PC-3 (cell line): ENCODE results near the gene IRS2.

Experiments
- EZH2 ChIP-seq: fragments of 300-600 bp; sonication (generic); IDR thresholded peaks from one replicate; pipeline ENCODE4 v1.6.1; 2017; ENCODE audit warnings: antibody characterized with exemption, mild to moderate bottlenecking, low read length; ENCODE audit not compliant: unreplicated experiment
- EZH2phosphoT487 ChIP-seq: fragments of 300-600 bp; sonication (generic); IDR thresholded peaks from 2 replicates; pipeline ENCODE4 v1.6.1; 2018; ENCODE audit warnings: mild to moderate bottlenecking, antibody characterized with exemption, low read length, borderline replicate concordance
- TF ChIP-seq, protein P1 (sequence below): fragments of 300-600 bp; sonication (generic); conservative IDR thresholded peaks from 2 replicates; pipeline ENCODE4 v1.5.1; 2017; ENCODE audit warnings: antibody characterized with exemption, low read depth, mild to moderate bottlenecking, low read length

DNA sequence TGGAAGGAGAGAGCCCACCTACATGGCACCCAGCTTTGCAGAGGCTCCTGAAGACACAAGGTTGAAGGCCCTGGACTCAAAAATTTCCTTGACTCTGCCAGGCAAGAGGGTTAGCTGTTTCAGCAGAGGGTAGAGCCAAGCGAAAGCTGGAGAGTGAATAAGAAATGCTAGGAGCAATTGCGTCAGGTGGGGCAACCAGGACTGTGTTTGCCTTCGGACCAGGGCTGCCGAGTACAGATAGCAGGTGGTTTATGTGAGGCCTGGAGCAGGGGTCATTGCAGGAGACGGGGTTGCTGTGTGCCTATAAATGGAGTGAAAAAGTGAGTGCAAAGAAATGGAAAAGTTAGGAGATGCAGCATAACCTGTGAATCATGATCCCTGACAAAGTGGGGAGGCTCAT, 59.1 kb downstream of the IRS2 start:
- TF ChIP-seq, protein P1, sequence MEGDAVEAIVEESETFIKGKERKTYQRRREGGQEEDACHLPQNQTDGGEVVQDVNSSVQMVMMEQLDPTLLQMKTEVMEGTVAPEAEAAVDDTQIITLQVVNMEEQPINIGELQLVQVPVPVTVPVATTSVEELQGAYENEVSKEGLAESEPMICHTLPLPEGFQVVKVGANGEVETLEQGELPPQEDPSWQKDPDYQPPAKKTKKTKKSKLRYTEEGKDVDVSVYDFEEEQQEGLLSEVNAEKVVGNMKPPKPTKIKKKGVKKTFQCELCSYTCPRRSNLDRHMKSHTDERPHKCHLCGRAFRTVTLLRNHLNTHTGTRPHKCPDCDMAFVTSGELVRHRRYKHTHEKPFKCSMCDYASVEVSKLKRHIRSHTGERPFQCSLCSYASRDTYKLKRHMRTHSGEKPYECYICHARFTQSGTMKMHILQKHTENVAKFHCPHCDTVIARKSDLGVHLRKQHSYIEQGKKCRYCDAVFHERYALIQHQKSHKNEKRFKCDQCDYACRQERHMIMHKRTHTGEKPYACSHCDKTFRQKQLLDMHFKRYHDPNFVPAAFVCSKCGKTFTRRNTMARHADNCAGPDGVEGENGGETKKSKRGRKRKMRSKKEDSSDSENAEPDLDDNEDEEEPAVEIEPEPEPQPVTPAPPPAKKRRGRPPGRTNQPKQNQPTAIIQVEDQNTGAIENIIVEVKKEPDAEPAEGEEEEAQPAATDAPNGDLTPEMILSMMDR, result no peak
- TF ChIP-seq EZH2 (no peak), EZH2phosphoT487 (no peak)
